Naive thymus-derived CD8-positive, alpha-beta T cell (primary cell): ENCODE measurements around the gene TBC1D22A. TPM values are rescaled to one million over a fixed set of nuclear protein-coding genes. Genes with fewer than 3 reads are reported as not detected.
A peak's percentile ranks its signal among the peaks of the same experiment; 100 is the strongest.

Source experiments
- ATAC-seq, 2 donors: fragments of 150-1000 bp; cut with Tn5 transposase in 1 of 2; sonication (Bioruptor Pico), chemical (Tn5 transposase) in 1 of 2; 1 replicate in 1 of 2; 2 replicates in 1 of 2; pipeline ENCODE4 v1.10.0; 2021; ENCODE audit warnings: mild to moderate bottlenecking in 2 of 2, moderate library complexity in 2 of 2
- POLR2A ChIA-PET: fragments of 350-600 bp; sonication (Branson Sonifier 250); formaldehyde crosslinking; loops from one replicate; lab custom pipeline; 2021; ENCODE audit warnings: antibody characterized with exemption; lab: Charles Lee
- DNase-seq, 10 donors: peaks; one replicate each; pipeline versions ENCODE4 v3.0.0 to v3.0.0-alpha.2; 2020 to 2022
- H3K27ac Mint-ChIP-seq, 10 donors: one replicate each; pipeline ENCODE4 v1.8.0; 2020 to 2022; ENCODE audit warnings: mild to moderate bottlenecking in 10 of 10, mixed read lengths in 10 of 10, moderate library complexity in 4 of 10, inconsistent platforms in 1 of 10
- H3K27me3 Mint-ChIP-seq, 5 donors: one replicate each; pipeline ENCODE4 v1.8.0; 2021 to 2022; ENCODE audit warnings: mixed read lengths in 5 of 5
- H3K36me3 Mint-ChIP-seq, 3 donors: one replicate each; pipeline ENCODE4 v1.8.0; 2020 to 2022; ENCODE audit warnings: mixed read lengths in 3 of 3, mild to moderate bottlenecking in 2 of 3, inconsistent platforms in 1 of 3
- H3K4me1 Mint-ChIP-seq, 4 donors: one replicate each; pipeline ENCODE4 v1.8.0; 2021 to 2022; ENCODE audit warnings: mixed read lengths in 4 of 4
- H3K4me3 Mint-ChIP-seq, 10 donors: one replicate each; pipeline ENCODE4 v1.8.0; 2020 to 2022; ENCODE audit warnings: mild to moderate bottlenecking in 10 of 10, mixed read lengths in 10 of 10, moderate library complexity in 6 of 10, inconsistent platforms in 1 of 10
- H3K9me3 Mint-ChIP-seq, 9 donors: one replicate each; pipeline ENCODE4 v1.8.0; 2020 to 2022; ENCODE audit warnings: mixed read lengths in 9 of 9, mild to moderate bottlenecking in 3 of 9, inconsistent platforms in 1 of 9, moderate library complexity in 1 of 9
- polyA plus RNA-seq, 3 donors: library from polyadenylated mRNA; unstranded; fragments of 300-500 nt; fragmentation: Illumina TruSeq; gene quantifications; one replicate each; pipeline ENCODE4 v1.2.3, GENCODE V29; 2021
- total RNA-seq, 8 experiments: library from RNA in 2 of 8; stranded (reverse) in 2 of 8; gene quantifications; one replicate each; pipeline ENCODE4 v1.2.3 and lab custom pipeline; 2021 to 2026

The TBC1D22A gene
- total and polyA plus RNA-seq, 5 experiments from 2014 or later = 23.0 to 57.2 (median 24.6) TPM

- H3K9me3 Mint-ChIP-seq = no peaks in the 10 kb centered on the region
- peak overlapping the region in 1 of 10 donors; percentile 71 for H3K27ac Mint-ChIP-seq
- ATAC-seq (no peak), DNase-seq (peak in 1 of 10 donors; percentile 31)
- no peaks in the 10 kb centered on the region for H3K27me3 Mint-ChIP-seq
- H3K4me1 Mint-ChIP-seq = peaks cover 10 to 18% (median 12%) of the 10 kb centered on the region in 4 donors
- peaks cover 0 to 38% (median 5%) of the 10 kb centered on the region in 3 donors for H3K36me3 Mint-ChIP-seq
- H3K4me3 Mint-ChIP-seq = no peak overlapping the region
- POLR2A ChIA-PET = no interaction called here
These were observed 273.9 kb downstream of the TBC1D22A start for GRCh38 chr22:47036352-47036751.

- Mint-ChIP-seq H3K4me1 (peaks cover 12 to 20% (median 15%) of the 10 kb centered on the region in 4 donors), H3K4me3 (no peak overlapping the region), H3K9me3 (no peaks in the 10 kb centered on the region), H3K27ac (no peak overlapping the region), H3K27me3 (no peaks in the 10 kb centered on the region), H3K36me3 (peaks cover 0 to 38% (median 5%) of the 10 kb centered on the region in 3 donors)
- peak in 1 of 10 donors; percentile 15 for DNase-seq
- POLR2A ChIA-PET = no interaction called here
- ATAC-seq = no peak
These were observed 274.6 kb downstream of the TBC1D22A start for GRCh38 chr22:47036936-47037485.

GRCh38 chr22:47038206-47038835 lies 275.9 kb downstream of the TBC1D22A start:
- Mint-ChIP-seq H3K27ac (peak overlapping the region in 1 of 10 donors; percentile 33), H3K4me1 (peaks cover 18 to 28% (median 26%) of the 10 kb centered on the region in 4 donors), H3K27me3 (no peaks in the 10 kb centered on the region), H3K9me3 (no peaks in the 10 kb centered on the region), H3K4me3 (no peak overlapping the region), H3K36me3 (peaks cover 0 to 41% (median 5%) of the 10 kb centered on the region in 3 donors)
- no peak for ATAC-seq
- DNase-seq = peak in 1 of 10 donors; percentile 14
- POLR2A ChIA-PET = no interaction called here

- ATAC-seq = no peak
- Mint-ChIP-seq H3K4me1 (peaks cover 25 to 38% (median 32%) of the 10 kb centered on the region in 4 donors), H3K9me3 (no peaks in the 10 kb centered on the region), H3K27ac (no peak overlapping the region), H3K36me3 (peaks cover 0 to 35% (median 5%) of the 10 kb centered on the region in 3 donors), H3K27me3 (no peaks in the 10 kb centered on the region), H3K4me3 (peak overlapping the region in 1 of 10 donors; percentile 33)
- POLR2A ChIA-PET = no interaction called here
- no peak for DNase-seq
These were observed 276.9 kb downstream of the TBC1D22A start for GRCh38 chr22:47039356-47039755.

GRCh38 chr22:47040486-47041270 lies 278.2 kb downstream of the TBC1D22A start:
- Mint-ChIP-seq H3K27ac (peak overlapping the region in 1 of 10 donors; percentile 29), H3K27me3 (no peaks in the 10 kb centered on the region), H3K9me3 (no peaks in the 10 kb centered on the region), H3K4me3 (no peak overlapping the region), H3K4me1 (peaks cover 30 to 46% (median 39%) of the 10 kb centered on the region in 4 donors), H3K36me3 (peaks cover 0 to 35% (median 5%) of the 10 kb centered on the region in 3 donors)
- no peak for ATAC-seq
- peak in 1 of 10 donors; percentile 2 for DNase-seq
- POLR2A ChIA-PET = no interaction called here

GRCh38 chr22:47041271-47042115 lies 279.0 kb downstream of the TBC1D22A start:
- no peak overlapping the region for H3K4me3 Mint-ChIP-seq

GRCh38 chr22:47042116-47042825 lies 279.8 kb downstream of the TBC1D22A start:
- POLR2A ChIA-PET = no interaction called here
- Mint-ChIP-seq H3K27ac (peak overlapping the region in 6 of 10 donors; percentile 15 to 79 (median 46)), H3K4me1 (peaks cover 34 to 57% (median 48%) of the 10 kb centered on the region in 4 donors), H3K4me3 (no peak overlapping the region), H3K27me3 (no peaks in the 10 kb centered on the region), H3K36me3 (peaks cover 0 to 33% (median 3%) of the 10 kb centered on the region in 3 donors), H3K9me3 (no peaks in the 10 kb centered on the region)
- ATAC-seq = no peak
- DNase-seq = no peak

More at GRCh38 chr22:47041271-47042115, 279.0 kb downstream of the TBC1D22A start:
- no peaks in the 10 kb centered on the region for H3K27me3 Mint-ChIP-seq
- peaks cover 30 to 50% (median 44%) of the 10 kb centered on the region in 4 donors for H3K4me1 Mint-ChIP-seq
- DNase-seq (peak in 1 of 10 donors; percentile 6), ATAC-seq (no peak)
- POLR2A ChIA-PET = no interaction called here
- H3K36me3 Mint-ChIP-seq = peaks cover 0 to 35% (median 3%) of the 10 kb centered on the region in 3 donors
- no peaks in the 10 kb centered on the region for H3K9me3 Mint-ChIP-seq
- peak overlapping the region in 3 of 10 donors; percentile 29 to 79 (median 31) for H3K27ac Mint-ChIP-seq

GRCh38 chr22:47042861-47043496 lies 280.5 kb downstream of the TBC1D22A start:
- Mint-ChIP-seq H3K36me3 (peaks cover 0 to 30% (median 2%) of the 10 kb centered on the region in 3 donors), H3K27me3 (no peaks in the 10 kb centered on the region), H3K4me3 (no peak overlapping the region), H3K4me1 (peaks cover 38 to 62% (median 49%) of the 10 kb centered on the region in 4 donors), H3K27ac (peak overlapping the region in 4 of 10 donors; percentile 27 to 83 (median 60)), H3K9me3 (no peaks in the 10 kb centered on the region)
- DNase-seq (no peak), ATAC-seq (no peak)
- POLR2A ChIA-PET = no interaction called here

- ATAC-seq (peak; percentile 35 to 52), DNase-seq (peak in 1 of 10 donors; percentile 52)
- peaks cover 0 to 21% (median 0%) of the 10 kb centered on the region in 3 donors for H3K36me3 Mint-ChIP-seq
- no peaks in the 10 kb centered on the region for H3K9me3 Mint-ChIP-seq
- peak overlapping the region in 6 of 10 donors; percentile 29 to 83 (median 56) for H3K27ac Mint-ChIP-seq
- no peak overlapping the region for H3K4me3 Mint-ChIP-seq
- no peaks in the 10 kb centered on the region for H3K27me3 Mint-ChIP-seq
- POLR2A ChIA-PET = no interaction called here
- peaks cover 39 to 67% (median 51%) of the 10 kb centered on the region in 4 donors for H3K4me1 Mint-ChIP-seq
These were observed 281.6 kb downstream of the TBC1D22A start for GRCh38 chr22:47043835-47044721.

- peaks cover 41 to 73% (median 52%) of the 10 kb centered on the region in 4 donors for H3K4me1 Mint-ChIP-seq
- POLR2A ChIA-PET = no interaction called here
- ATAC-seq (no peak), DNase-seq (peak in 1 of 10 donors; percentile 9)
- H3K27ac Mint-ChIP-seq = peak overlapping the region in 4 of 10 donors; percentile 3 to 56 (median 45)
- no peak overlapping the region for H3K4me3 Mint-ChIP-seq
- peaks cover 0 to 19% (median 0%) of the 10 kb centered on the region in 3 donors for H3K36me3 Mint-ChIP-seq
- no peaks in the 10 kb centered on the region for H3K9me3 Mint-ChIP-seq
- H3K27me3 Mint-ChIP-seq = no peaks in the 10 kb centered on the region
These were observed 282.5 kb downstream of the TBC1D22A start for GRCh38 chr22:47044722-47045535.
